ENCODE data around the gene ARHGEF3.

The ARHGEF3 gene

DNA sequence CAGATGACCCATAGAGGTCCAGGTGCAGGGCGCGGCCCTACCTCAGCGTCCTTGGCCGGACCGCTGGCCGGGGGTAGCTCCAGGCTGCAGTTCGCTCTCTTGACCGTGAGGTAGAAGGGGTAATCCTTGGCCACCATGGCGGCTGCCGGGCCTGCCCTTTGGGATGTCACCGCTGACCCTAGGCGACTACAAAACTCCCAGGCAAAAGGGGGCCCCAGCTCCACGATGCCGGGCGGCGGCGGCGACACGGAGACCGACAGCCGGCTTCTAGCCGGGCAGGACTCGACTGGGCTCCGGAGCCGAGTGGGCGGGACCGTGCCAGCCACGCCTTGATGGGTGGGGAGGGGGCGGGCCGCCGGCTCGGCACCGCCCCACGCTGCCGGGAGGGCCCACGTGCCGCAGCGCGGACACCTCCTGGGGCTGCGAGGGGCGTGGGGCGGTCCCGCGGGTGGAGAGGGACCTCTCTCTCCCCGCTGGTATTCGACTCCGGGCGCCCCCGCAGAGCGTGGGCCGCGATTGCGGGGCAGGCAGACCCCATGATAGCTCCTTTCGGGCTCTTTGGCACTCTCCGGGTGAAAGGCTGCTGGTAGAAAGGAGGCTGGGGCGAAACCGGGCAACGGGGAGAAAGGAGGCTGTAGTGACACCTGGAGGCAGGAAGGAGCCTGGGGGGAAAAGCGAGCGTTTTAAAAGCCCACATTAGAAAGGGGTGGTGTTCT, at the start of gene ARHGEF3 (continued):
- TF ChIP-seq, protein P1, sequence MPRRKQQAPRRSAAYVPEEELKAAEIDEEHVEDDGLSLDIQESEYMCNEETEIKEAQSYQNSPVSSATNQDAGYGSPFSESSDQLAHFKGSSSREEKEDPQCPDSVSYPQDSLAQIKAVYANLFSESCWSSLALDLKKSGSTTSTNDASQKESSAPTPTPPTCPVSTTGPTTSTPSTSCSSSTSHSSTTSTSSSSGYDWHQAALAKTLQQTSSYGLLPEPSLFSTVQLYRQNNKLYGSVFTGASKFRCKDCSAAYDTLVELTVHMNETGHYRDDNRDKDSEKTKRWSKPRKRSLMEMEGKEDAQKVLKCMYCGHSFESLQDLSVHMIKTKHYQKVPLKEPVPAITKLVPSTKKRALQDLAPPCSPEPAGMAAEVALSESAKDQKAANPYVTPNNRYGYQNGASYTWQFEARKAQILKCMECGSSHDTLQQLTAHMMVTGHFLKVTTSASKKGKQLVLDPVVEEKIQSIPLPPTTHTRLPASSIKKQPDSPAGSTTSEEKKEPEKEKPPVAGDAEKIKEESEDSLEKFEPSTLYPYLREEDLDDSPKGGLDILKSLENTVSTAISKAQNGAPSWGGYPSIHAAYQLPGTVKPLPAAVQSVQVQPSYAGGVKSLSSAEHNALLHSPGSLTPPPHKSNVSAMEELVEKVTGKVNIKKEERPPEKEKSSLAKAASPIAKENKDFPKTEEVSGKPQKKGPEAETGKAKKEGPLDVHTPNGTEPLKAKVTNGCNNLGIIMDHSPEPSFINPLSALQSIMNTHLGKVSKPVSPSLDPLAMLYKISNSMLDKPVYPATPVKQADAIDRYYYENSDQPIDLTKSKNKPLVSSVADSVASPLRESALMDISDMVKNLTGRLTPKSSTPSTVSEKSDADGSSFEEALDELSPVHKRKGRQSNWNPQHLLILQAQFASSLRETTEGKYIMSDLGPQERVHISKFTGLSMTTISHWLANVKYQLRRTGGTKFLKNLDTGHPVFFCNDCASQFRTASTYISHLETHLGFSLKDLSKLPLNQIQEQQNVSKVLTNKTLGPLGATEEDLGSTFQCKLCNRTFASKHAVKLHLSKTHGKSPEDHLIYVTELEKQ (tag by site-specific recombination; IDR thresholded peaks at IDR 0.05; ENCODE audit: borderline replicate concordance), result peak; percentile 11; the same call in 1 of the 2 replicates
- TF ChIP-seq, protein P2, sequence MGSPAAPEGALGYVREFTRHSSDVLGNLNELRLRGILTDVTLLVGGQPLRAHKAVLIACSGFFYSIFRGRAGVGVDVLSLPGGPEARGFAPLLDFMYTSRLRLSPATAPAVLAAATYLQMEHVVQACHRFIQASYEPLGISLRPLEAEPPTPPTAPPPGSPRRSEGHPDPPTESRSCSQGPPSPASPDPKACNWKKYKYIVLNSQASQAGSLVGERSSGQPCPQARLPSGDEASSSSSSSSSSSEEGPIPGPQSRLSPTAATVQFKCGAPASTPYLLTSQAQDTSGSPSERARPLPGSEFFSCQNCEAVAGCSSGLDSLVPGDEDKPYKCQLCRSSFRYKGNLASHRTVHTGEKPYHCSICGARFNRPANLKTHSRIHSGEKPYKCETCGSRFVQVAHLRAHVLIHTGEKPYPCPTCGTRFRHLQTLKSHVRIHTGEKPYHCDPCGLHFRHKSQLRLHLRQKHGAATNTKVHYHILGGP (tag by site-specific recombination; IDR thresholded peaks at IDR 0.05), result no peak
- TF ChIP-seq ZNF600 (tag by site-specific recombination; IDR thresholded peaks at IDR 0.05) (0 out of 2 replicates have a peak, but pooled peaks have one; percentile 3), ZNF549 (tag by site-specific recombination; IDR thresholded peaks at IDR 0.05) (no peak), ZSCAN23 (tag by site-specific recombination; IDR thresholded peaks at IDR 0.05) (no peak), ZNF664 (tag by site-specific recombination; IDR thresholded peaks at IDR 0.05) (no peak), HOXC10 (CRISPR knock-in tag; IDR thresholded peaks at IDR 0.05) (no peak), ZBTB21 (tag by site-specific recombination; IDR thresholded peaks at IDR 0.05) (no peak), ZNF707 (tag by site-specific recombination; IDR thresholded peaks at IDR 0.05) (no peak), KLF10 (tag by site-specific recombination; IDR thresholded peaks at IDR 0.05) (peak; percentile 77), ZXDB (tag by site-specific recombination; IDR thresholded peaks at IDR 0.05) (no peak), PRDM1 (tag by site-specific recombination; IDR thresholded peaks at IDR 0.05) (peak; percentile 98), ZFHX2 (tag by site-specific recombination; conservative IDR thresholded peaks at IDR 0.05) (peak; percentile 94), ZNF248 (tag by site-specific recombination; IDR thresholded peaks at IDR 0.05) (no peak), ZNF157 (tag by site-specific recombination; IDR thresholded peaks at IDR 0.05) (no peak), ZBTB48 (tag by site-specific recombination; IDR thresholded peaks at IDR 0.05) (no peak), ZNF302 (tag by site-specific recombination; IDR thresholded peaks at IDR 0.05; ENCODE audit: low read depth) (no peak), SETDB1 (IDR thresholded peaks at IDR 0.05; ENCODE audit: insufficient read length, low read length) (no peak)
- TF ChIP-seq, protein P3, sequence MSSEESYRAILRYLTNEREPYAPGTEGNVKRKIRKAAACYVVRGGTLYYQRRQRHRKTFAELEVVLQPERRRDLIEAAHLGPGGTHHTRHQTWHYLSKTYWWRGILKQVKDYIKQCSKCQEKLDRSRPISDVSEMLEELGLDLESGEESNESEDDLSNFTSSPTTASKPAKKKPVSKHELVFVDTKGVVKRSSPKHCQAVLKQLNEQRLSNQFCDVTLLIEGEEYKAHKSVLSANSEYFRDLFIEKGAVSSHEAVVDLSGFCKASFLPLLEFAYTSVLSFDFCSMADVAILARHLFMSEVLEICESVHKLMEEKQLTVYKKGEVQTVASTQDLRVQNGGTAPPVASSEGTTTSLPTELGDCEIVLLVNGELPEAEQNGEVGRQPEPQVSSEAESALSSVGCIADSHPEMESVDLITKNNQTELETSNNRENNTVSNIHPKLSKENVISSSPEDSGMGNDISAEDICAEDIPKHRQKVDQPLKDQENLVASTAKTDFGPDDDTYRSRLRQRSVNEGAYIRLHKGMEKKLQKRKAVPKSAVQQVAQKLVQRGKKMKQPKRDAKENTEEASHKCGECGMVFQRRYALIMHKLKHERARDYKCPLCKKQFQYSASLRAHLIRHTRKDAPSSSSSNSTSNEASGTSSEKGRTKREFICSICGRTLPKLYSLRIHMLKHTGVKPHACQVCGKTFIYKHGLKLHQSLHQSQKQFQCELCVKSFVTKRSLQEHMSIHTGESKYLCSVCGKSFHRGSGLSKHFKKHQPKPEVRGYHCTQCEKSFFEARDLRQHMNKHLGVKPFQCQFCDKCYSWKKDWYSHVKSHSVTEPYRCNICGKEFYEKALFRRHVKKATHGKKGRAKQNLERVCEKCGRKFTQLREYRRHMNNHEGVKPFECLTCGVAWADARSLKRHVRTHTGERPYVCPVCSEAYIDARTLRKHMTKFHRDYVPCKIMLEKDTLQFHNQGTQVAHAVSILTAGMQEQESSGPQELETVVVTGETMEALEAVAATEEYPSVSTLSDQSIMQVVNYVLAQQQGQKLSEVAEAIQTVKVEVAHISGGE (tag by site-specific recombination; conservative IDR thresholded peaks at IDR 0.05; ENCODE audit: low read depth), result 0 out of 2 replicates have a peak, but pooled peaks have one; percentile 13
- TF ChIP-seq, protein P4, sequence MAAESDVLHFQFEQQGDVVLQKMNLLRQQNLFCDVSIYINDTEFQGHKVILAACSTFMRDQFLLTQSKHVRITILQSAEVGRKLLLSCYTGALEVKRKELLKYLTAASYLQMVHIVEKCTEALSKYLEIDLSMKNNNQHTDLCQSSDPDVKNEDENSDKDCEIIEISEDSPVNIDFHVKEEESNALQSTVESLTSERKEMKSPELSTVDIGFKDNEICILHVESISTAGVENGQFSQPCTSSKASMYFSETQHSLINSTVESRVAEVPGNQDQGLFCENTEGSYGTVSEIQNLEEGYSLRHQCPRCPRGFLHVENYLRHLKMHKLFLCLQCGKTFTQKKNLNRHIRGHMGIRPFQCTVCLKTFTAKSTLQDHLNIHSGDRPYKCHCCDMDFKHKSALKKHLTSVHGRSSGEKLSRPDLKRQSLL (tag by site-specific recombination; IDR thresholded peaks at IDR 0.05), result 0 out of 2 replicates have a peak, but pooled peaks have one; percentile 44
- TF ChIP-seq, protein P5, sequence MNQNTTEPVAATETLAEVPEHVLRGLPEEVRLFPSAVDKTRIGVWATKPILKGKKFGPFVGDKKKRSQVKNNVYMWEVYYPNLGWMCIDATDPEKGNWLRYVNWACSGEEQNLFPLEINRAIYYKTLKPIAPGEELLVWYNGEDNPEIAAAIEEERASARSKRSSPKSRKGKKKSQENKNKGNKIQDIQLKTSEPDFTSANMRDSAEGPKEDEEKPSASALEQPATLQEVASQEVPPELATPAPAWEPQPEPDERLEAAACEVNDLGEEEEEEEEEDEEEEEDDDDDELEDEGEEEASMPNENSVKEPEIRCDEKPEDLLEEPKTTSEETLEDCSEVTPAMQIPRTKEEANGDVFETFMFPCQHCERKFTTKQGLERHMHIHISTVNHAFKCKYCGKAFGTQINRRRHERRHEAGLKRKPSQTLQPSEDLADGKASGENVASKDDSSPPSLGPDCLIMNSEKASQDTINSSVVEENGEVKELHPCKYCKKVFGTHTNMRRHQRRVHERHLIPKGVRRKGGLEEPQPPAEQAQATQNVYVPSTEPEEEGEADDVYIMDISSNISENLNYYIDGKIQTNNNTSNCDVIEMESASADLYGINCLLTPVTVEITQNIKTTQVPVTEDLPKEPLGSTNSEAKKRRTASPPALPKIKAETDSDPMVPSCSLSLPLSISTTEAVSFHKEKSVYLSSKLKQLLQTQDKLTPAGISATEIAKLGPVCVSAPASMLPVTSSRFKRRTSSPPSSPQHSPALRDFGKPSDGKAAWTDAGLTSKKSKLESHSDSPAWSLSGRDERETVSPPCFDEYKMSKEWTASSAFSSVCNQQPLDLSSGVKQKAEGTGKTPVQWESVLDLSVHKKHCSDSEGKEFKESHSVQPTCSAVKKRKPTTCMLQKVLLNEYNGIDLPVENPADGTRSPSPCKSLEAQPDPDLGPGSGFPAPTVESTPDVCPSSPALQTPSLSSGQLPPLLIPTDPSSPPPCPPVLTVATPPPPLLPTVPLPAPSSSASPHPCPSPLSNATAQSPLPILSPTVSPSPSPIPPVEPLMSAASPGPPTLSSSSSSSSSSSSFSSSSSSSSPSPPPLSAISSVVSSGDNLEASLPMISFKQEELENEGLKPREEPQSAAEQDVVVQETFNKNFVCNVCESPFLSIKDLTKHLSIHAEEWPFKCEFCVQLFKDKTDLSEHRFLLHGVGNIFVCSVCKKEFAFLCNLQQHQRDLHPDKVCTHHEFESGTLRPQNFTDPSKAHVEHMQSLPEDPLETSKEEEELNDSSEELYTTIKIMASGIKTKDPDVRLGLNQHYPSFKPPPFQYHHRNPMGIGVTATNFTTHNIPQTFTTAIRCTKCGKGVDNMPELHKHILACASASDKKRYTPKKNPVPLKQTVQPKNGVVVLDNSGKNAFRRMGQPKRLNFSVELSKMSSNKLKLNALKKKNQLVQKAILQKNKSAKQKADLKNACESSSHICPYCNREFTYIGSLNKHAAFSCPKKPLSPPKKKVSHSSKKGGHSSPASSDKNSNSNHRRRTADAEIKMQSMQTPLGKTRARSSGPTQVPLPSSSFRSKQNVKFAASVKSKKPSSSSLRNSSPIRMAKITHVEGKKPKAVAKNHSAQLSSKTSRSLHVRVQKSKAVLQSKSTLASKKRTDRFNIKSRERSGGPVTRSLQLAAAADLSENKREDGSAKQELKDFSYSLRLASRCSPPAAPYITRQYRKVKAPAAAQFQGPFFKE (tag by site-specific recombination; IDR thresholded peaks at IDR 0.05; ENCODE audit: borderline replicate concordance), result no peak
- TF ChIP-seq, protein P6, sequence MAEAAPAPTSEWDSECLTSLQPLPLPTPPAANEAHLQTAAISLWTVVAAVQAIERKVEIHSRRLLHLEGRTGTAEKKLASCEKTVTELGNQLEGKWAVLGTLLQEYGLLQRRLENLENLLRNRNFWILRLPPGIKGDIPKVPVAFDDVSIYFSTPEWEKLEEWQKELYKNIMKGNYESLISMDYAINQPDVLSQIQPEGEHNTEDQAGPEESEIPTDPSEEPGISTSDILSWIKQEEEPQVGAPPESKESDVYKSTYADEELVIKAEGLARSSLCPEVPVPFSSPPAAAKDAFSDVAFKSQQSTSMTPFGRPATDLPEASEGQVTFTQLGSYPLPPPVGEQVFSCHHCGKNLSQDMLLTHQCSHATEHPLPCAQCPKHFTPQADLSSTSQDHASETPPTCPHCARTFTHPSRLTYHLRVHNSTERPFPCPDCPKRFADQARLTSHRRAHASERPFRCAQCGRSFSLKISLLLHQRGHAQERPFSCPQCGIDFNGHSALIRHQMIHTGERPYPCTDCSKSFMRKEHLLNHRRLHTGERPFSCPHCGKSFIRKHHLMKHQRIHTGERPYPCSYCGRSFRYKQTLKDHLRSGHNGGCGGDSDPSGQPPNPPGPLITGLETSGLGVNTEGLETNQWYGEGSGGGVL (tag by site-specific recombination; IDR thresholded peaks at IDR 0.05), result peak; percentile 29; the same call in 1 of the 2 replicates

All from HEK293 (cell line).